HCT116 (cell line): ENCODE data around the gene GNAS. TPM values are rescaled to one million over a fixed set of nuclear protein-coding genes. Genes with fewer than 3 reads are reported as not detected.

Experiments used
- ATAC-seq: fragments of 200-7000 bp; cut with Tn5 transposase; 2 replicates; pipeline ENCODE4 v1.9.1; 2020; ENCODE audit warnings: mild to moderate bottlenecking, moderate library complexity
- BruUV-seq: library from RNA; stranded (reverse); fragments of 400-500 nt; replicated peaks from 2 replicates; lab custom pipeline; 2021; lab: Mats Ljungman, UMichigan
- CTCF ChIA-PET: fragments of 300-600 bp; sonication (Branson Sonifier 250); formaldehyde crosslinking; loops from one replicate; lab custom pipeline; 2021; ENCODE audit warnings: antibody characterized with exemption; lab: Charles Lee
- POLR2A ChIA-PET: fragments of 300-600, 350-600 bp; sonication (Branson Sonifier 250); formaldehyde crosslinking; loops from one replicate; lab custom pipeline; 2021; ENCODE audit warnings: antibody characterized with exemption; lab: Charles Lee
- RAD21 ChIA-PET, 2 experiments: fragments of 300-600 bp; sonication (Branson Sonifier 250); formaldehyde crosslinking; loops; one replicate each; lab custom pipeline; 2023; ENCODE audit warnings: low total read pairs in 2 of 2; ENCODE audit not compliant: uncharacterized antibody in 2 of 2, unreplicated experiment in 2 of 2, low non-redundant PET in 1 of 2; lab: Charles Lee
- DNase-seq: peaks from one replicate; pipeline ENCODE4 v3.0.0-alpha.2; 2010; ENCODE audit warnings: low read depth, low spot score
- H2AFZ ChIP-seq: fragments of 200-600 bp; shearing (Covaris generic), sonication (generic); 2 replicates; pipeline ENCODE4 v1.6.1; 2017; ENCODE audit warnings: low read depth, mixed run types, mixed read lengths, antibody characterized with exemption, low read length; ENCODE audit not compliant: poor library complexity, severe bottlenecking
- H3K27ac ChIP-seq: 2 replicates; pipeline ENCODE4 v1.5.1; 2012; ENCODE audit warnings: low read depth, low read length
- H3K27me3 ChIP-seq: fragments of 200-600 bp; sonication (generic); 2 replicates; pipeline ENCODE4 v1.6.1; 2016; ENCODE audit warnings: mixed run types, low read length, mixed read lengths; ENCODE audit not compliant: insufficient read depth
- H3K36me3 ChIP-seq, 2 experiments: fragments of 200-500 bp in 1 of 2; fragments of 200-600 bp in 1 of 2; sonication (Bioruptor generic) in 1 of 2; sonication (generic) in 1 of 2; 2 replicates each; pipeline versions ENCODE4 v1.5.1 to v1.6.1; 2014 to 2016; ENCODE audit warnings: low read length in 2 of 2, inconsistent platforms in 1 of 2, mixed read lengths in 1 of 2, mixed run types in 1 of 2; ENCODE audit not compliant: insufficient read depth in 2 of 2, control insufficient read depth in 1 of 2
- H3K4me1 ChIP-seq, 2 experiments: fragments of 200-600 bp in 1 of 2; sonication (generic) in 1 of 2; 2 replicates each; pipeline versions ENCODE4 v1.5.1 to v1.6.1; 2012 to 2017; ENCODE audit warnings: low read length in 2 of 2, inconsistent platforms in 1 of 2, mild to moderate bottlenecking in 1 of 2, mixed read lengths in 1 of 2, mixed run types in 1 of 2, moderate library complexity in 1 of 2; ENCODE audit not compliant: insufficient read depth in 2 of 2, control insufficient read depth in 1 of 2
- H3K4me2 ChIP-seq: fragments of 200-600 bp; sonication (generic); 2 replicates; pipeline ENCODE4 v1.6.1; 2017; ENCODE audit warnings: mixed run types, low read length, mixed read lengths
- H3K4me3 ChIP-seq, 2 experiments: fragments of 200-600 bp in 1 of 2; sonication (generic) in 1 of 2; replicated peaks in 1 of 2; 2 replicates each; pipeline ENCODE4 v1.5.1; 2011 to 2016; ENCODE audit warnings: low read length in 2 of 2, control low read depth in 1 of 2, low read depth in 1 of 2, mild to moderate bottlenecking in 1 of 2, mixed read lengths in 1 of 2, mixed run types in 1 of 2
- H3K79me2 ChIP-seq: fragments of 200-600 bp; sonication (generic); 2 replicates; pipeline ENCODE4 v1.6.1; 2017; ENCODE audit warnings: mild to moderate bottlenecking, mixed run types, low read length, moderate library complexity, mixed read lengths; ENCODE audit not compliant: insufficient read depth
- H3K9ac ChIP-seq: fragments of 200-600 bp; sonication (generic); 2 replicates; pipeline ENCODE4 v1.6.1; 2016; ENCODE audit warnings: low read length, mixed read lengths
- H3K9me2 ChIP-seq: fragments of 200-600 bp; sonication (generic), shearing (Covaris generic); 2 replicates; pipeline ENCODE4 v1.6.1; 2017; ENCODE audit warnings: mixed run types, mild to moderate bottlenecking, moderate library complexity; ENCODE audit not compliant: insufficient read depth
- H3K9me3 ChIP-seq, 2 experiments: fragments of 200-500 bp in 1 of 2; fragments of 200-600 bp in 1 of 2; sonication (Bioruptor generic) in 1 of 2; sonication (generic) in 1 of 2; 2 replicates each; pipeline ENCODE4 v1.6.1; 2014 to 2017; ENCODE audit warnings: low read length in 2 of 2, mixed read lengths in 2 of 2, inconsistent platforms in 1 of 2, low read depth in 1 of 2, mild to moderate bottlenecking in 1 of 2, mixed run types in 1 of 2, moderate library complexity in 1 of 2; ENCODE audit not compliant: control insufficient read depth in 1 of 2, insufficient read depth in 1 of 2
- H4K20me1 ChIP-seq: fragments of 200-600 bp; sonication (generic), shearing (Covaris generic); 2 replicates; pipeline ENCODE4 v1.6.1; 2017; ENCODE audit warnings: mixed run types, mild to moderate bottlenecking, moderate library complexity; ENCODE audit not compliant: insufficient read depth
- CBX3 ChIP-seq: IDR thresholded peaks from 2 replicates; pipeline ENCODE4 v1.6.1; 2012; ENCODE audit warnings: low read depth
- CEBPB ChIP-seq: IDR thresholded peaks from 2 replicates; pipeline ENCODE4 v1.6.1; 2012; ENCODE audit warnings: low read depth
- EGR1 ChIP-seq: IDR thresholded peaks from 2 replicates; pipeline ENCODE4 v1.6.1; 2012; ENCODE audit warnings: low read depth
- EZH2 ChIP-seq: fragments of 200-600 bp; sonication (generic); IDR thresholded peaks from 2 replicates; pipeline ENCODE4 v1.6.1; 2017; ENCODE audit warnings: antibody characterized with exemption, mixed run types
- JUND ChIP-seq: IDR thresholded peaks from 2 replicates; pipeline ENCODE4 v1.6.1; 2012
- POLR2A ChIP-seq: IDR thresholded peaks from 2 replicates; pipeline ENCODE4 v1.7.0; 2011; ENCODE audit warnings: borderline replicate concordance; ENCODE audit not compliant: insufficient read depth, insufficient read length; ENCODE audit errors: extremely low read depth
- POLR2AphosphoS5 ChIP-seq: IDR thresholded peaks from 2 replicates; pipeline ENCODE4 v1.6.1; 2011; ENCODE audit warnings: mild to moderate bottlenecking, low read depth, low read length, moderate library complexity
- RAD21 ChIP-seq: IDR thresholded peaks from 2 replicates; pipeline ENCODE4 v1.6.1; 2012; ENCODE audit warnings: low read depth, mild to moderate bottlenecking
- SP1 ChIP-seq: IDR thresholded peaks from 2 replicates; pipeline ENCODE4 v1.6.1; 2012; ENCODE audit warnings: low read depth
- SRF ChIP-seq: IDR thresholded peaks from 2 replicates; pipeline ENCODE4 v1.6.1; 2012; ENCODE audit warnings: low read depth
- TCF7L2 ChIP-seq: IDR thresholded peaks from 2 replicates; pipeline ENCODE4 v1.7.0; 2011; ENCODE audit warnings: borderline replicate concordance, inconsistent platforms; ENCODE audit not compliant: insufficient read depth, insufficient read length; ENCODE audit errors: extremely low read depth
- YY1 ChIP-seq: IDR thresholded peaks from 2 replicates; pipeline ENCODE4 v1.6.1; 2011; ENCODE audit warnings: low read length, low read depth, moderate library complexity, mild to moderate bottlenecking; ENCODE audit not compliant: insufficient replicate concordance; ENCODE audit errors: extremely low read depth
- ZNF274 ChIP-seq: fragments of 200-500 bp; sonication (Bioruptor generic); IDR thresholded peaks from 2 replicates; pipeline ENCODE4 v1.6.1; 2014; ENCODE audit warnings: mild to moderate bottlenecking, low read depth, low read length, inconsistent platforms
- intact Hi-C: fragments of 100-400 bp; cut with micrococcal nuclease; formaldehyde crosslinking; loops from 2 replicates; pipeline ENCODE4 v1.10.0; 2022
- total RNA-seq: library from RNA; stranded (reverse); gene quantifications from one replicate; pipeline ENCODE4 v1.2.1, GENCODE V29; 2021; ENCODE audit not compliant: unreplicated experiment
- TF ChIP-seq, protein P1 (sequence below): IDR thresholded peaks from 2 replicates; pipeline ENCODE4 v1.6.1; 2012
- TF ChIP-seq, protein P2 (sequence below): IDR thresholded peaks from 2 replicates; pipeline ENCODE4 v1.6.1; 2012; ENCODE audit warnings: low read depth

Gene GNAS
- total RNA-seq, 1 experiment from 2014 or later, result 699 TPM

DNA sequence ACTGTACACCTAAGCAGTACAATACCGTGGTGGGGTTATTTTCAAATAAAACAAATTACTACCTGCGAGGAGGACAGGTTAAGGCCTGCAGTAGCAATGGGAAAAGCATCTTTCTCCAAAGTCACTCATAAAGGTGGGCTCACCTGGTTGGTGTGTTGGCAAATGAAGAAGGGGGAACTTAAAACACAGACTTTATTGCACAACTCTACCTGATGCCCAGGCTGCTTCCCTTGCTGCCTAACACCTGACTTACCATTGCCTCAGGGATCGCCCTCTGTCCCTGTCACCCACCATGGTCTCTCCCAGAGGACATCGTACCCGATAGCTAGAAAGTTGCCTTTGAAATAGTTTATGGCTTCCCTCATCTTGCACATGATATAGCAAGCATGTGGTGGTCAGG lies 53.6 kb downstream of the GNAS start:
- CTCF ChIA-PET, result no interaction called here
- Histone ChIP-seq H3K9me3 (no peaks in the 10 kb centered on the region), H2AFZ (no peak overlapping the region), H3K79me2 (peaks cover 55% of the 10 kb centered on the region), H3K4me1 (peaks cover 18 to 20% of the 10 kb centered on the region in 2 experiments), H3K9ac (no peak overlapping the region), H3K36me3 (peaks cover 62 to 80% of the 10 kb centered on the region in 2 experiments), H3K27me3 (no peaks in the 10 kb centered on the region), H4K20me1 (peaks cover 10% of the 10 kb centered on the region; the same call in 1 of the 2 replicates), H3K4me3 (no peak overlapping the region), H3K9me2 (no peaks in the 10 kb centered on the region), H3K4me2 (no peak overlapping the region), H3K27ac (no peak overlapping the region)
- DNase-seq, result no peak
- RAD21 ChIA-PET, result no interaction called here
- no TSS peak for BruUV-seq
- intact Hi-C loops, result loop anchor here (10.0 kb wide), 1 partner anchor 79 kb away; the partner anchor contains the start of gene NELFCD
- POLR2A ChIA-PET, result no interaction called here
- TF ChIP-seq, protein P1, sequence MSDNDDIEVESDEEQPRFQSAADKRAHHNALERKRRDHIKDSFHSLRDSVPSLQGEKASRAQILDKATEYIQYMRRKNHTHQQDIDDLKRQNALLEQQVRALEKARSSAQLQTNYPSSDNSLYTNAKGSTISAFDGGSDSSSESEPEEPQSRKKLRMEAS, result no peak
- TF ChIP-seq POLR2A, result no peak
- no peak for TF ChIP-seq SP1
- TF ChIP-seq, protein P2, sequence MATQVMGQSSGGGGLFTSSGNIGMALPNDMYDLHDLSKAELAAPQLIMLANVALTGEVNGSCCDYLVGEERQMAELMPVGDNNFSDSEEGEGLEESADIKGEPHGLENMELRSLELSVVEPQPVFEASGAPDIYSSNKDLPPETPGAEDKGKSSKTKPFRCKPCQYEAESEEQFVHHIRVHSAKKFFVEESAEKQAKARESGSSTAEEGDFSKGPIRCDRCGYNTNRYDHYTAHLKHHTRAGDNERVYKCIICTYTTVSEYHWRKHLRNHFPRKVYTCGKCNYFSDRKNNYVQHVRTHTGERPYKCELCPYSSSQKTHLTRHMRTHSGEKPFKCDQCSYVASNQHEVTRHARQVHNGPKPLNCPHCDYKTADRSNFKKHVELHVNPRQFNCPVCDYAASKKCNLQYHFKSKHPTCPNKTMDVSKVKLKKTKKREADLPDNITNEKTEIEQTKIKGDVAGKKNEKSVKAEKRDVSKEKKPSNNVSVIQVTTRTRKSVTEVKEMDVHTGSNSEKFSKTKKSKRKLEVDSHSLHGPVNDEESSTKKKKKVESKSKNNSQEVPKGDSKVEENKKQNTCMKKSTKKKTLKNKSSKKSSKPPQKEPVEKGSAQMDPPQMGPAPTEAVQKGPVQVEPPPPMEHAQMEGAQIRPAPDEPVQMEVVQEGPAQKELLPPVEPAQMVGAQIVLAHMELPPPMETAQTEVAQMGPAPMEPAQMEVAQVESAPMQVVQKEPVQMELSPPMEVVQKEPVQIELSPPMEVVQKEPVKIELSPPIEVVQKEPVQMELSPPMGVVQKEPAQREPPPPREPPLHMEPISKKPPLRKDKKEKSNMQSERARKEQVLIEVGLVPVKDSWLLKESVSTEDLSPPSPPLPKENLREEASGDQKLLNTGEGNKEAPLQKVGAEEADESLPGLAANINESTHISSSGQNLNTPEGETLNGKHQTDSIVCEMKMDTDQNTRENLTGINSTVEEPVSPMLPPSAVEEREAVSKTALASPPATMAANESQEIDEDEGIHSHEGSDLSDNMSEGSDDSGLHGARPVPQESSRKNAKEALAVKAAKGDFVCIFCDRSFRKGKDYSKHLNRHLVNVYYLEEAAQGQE, result no peak
- TF ChIP-seq EZH2, result no peak
- TF ChIP-seq POLR2AphosphoS5, result no peak
- no peak for TF ChIP-seq JUND
- no peak for TF ChIP-seq TCF7L2
- TF ChIP-seq YY1, result no peak
- TF ChIP-seq SRF, result no peak
- no peak for TF ChIP-seq ZNF274
- TF ChIP-seq CBX3, result no peak
- TF ChIP-seq CEBPB, result no peak
- no peak for TF ChIP-seq RAD21
- TF ChIP-seq EGR1, result no peak
- ATAC-seq, result no peak
